NT2/D1 (cell line): ENCODE measurements around the gene SNX27.

Source experiments
- SUZ12 ChIP-seq: IDR thresholded peaks from 2 replicates; pipeline ENCODE4 v1.6.1; 2011; ENCODE audit not compliant: insufficient read length, insufficient read depth; ENCODE audit errors: extremely low read depth
- YY1 ChIP-seq: IDR thresholded peaks from 2 replicates; pipeline ENCODE4 v1.6.1; 2011; ENCODE audit not compliant: insufficient read length, insufficient read depth
- ZNF274 ChIP-seq: IDR thresholded peaks from 2 replicates; pipeline ENCODE4 v1.6.1; 2011; ENCODE audit warnings: mild to moderate bottlenecking, low read depth, low read length

GRCh38 chr1:151737479-151737878 is 125.6 kb downstream of the SNX27 start:
- TF ChIP-seq SUZ12: no peak
- no peak for TF ChIP-seq YY1
- no peak for TF ChIP-seq ZNF274
